Measurements from ENCODE around the gene CCDC60. TPM values are rescaled to one million over a fixed set of nuclear protein-coding genes. Genes with fewer than 3 reads are reported as not detected.

CCDC60 gene
- total RNA-seq, 1 donor from 2014 or later, result not detected

GRCh38 chr12:119415714-119416113, 81.2 kb downstream of the CCDC60 start:
- no peak for DNase-seq
- Mint-ChIP-seq H3K4me1 (peaks cover 4% of the 10 kb centered on the region), H3K27ac (no peak overlapping the region), H3K4me3 (no peak overlapping the region), H3K36me3 (ENCODE audit: low read depth) (no peaks in the 10 kb centered on the region), H3K9me3 (no peaks in the 10 kb centered on the region), H3K27me3 (peaks cover 4% of the 10 kb centered on the region)
- intact Hi-C loops (cut with micrococcal nuclease), result loop anchor here (10.0 kb wide), 1 partner anchor 1011 kb away; no protein-coding TSS in a partner anchor

GRCh38 chr12:119417440-119417839, 82.9 kb downstream of the CCDC60 start:
- no peak for DNase-seq
- no peaks in the 10 kb centered on the region for H3K36me3 Mint-ChIP-seq (ENCODE audit: low read depth)
- no peaks in the 10 kb centered on the region for H3K9me3 Mint-ChIP-seq
- H3K27ac Mint-ChIP-seq, result no peak overlapping the region
- peaks cover 2% of the 10 kb centered on the region for H3K27me3 Mint-ChIP-seq
- H3K4me1 Mint-ChIP-seq, result peaks cover 4% of the 10 kb centered on the region
- intact Hi-C loops (cut with micrococcal nuclease), result loop anchor here (10.0 kb wide), 1 partner anchor 1013 kb away; no protein-coding TSS in a partner anchor
- H3K4me3 Mint-ChIP-seq, result no peak overlapping the region

- DNase-seq, result no peak
- Mint-ChIP-seq H3K4me3 (no peak overlapping the region), H3K27me3 (peaks cover 2% of the 10 kb centered on the region), H3K9me3 (no peaks in the 10 kb centered on the region), H3K36me3 (ENCODE audit: low read depth) (no peaks in the 10 kb centered on the region), H3K4me1 (no peaks in the 10 kb centered on the region), H3K27ac (no peak overlapping the region)
- intact Hi-C loops (cut with micrococcal nuclease), result loop anchor here (10.0 kb wide), 1 partner anchor 1015 kb away; no protein-coding TSS in a partner anchor
Measured at GRCh38 chr12:119419381-119419780, 84.9 kb downstream of the CCDC60 start.

- Mint-ChIP-seq H3K27me3 (no peaks in the 10 kb centered on the region), H3K27ac (no peak overlapping the region), H3K4me1 (no peaks in the 10 kb centered on the region), H3K4me3 (no peak overlapping the region), H3K9me3 (no peaks in the 10 kb centered on the region), H3K36me3 (ENCODE audit: low read depth) (no peaks in the 10 kb centered on the region)
- intact Hi-C loops (cut with micrococcal nuclease), result no loop called here
- DNase-seq, result no peak
Measured at GRCh38 chr12:119423285-119423684, 88.8 kb downstream of the CCDC60 start.

GRCh38 chr12:119425623-119426022, 91.1 kb downstream of the CCDC60 start:
- H3K9me3 Mint-ChIP-seq, result no peaks in the 10 kb centered on the region
- H3K36me3 Mint-ChIP-seq (ENCODE audit: low read depth), result no peaks in the 10 kb centered on the region
- H3K4me1 Mint-ChIP-seq, result no peaks in the 10 kb centered on the region
- H3K27ac Mint-ChIP-seq, result no peak overlapping the region
- intact Hi-C loops (cut with micrococcal nuclease), result no loop called here
- no peaks in the 10 kb centered on the region for H3K27me3 Mint-ChIP-seq
- H3K4me3 Mint-ChIP-seq, result no peak overlapping the region
- no peak for DNase-seq

- Mint-ChIP-seq H3K36me3 (ENCODE audit: low read depth) (no peaks in the 10 kb centered on the region), H3K4me1 (no peaks in the 10 kb centered on the region), H3K9me3 (no peaks in the 10 kb centered on the region)
Measured at GRCh38 chr12:119431151-119431550, 96.6 kb downstream of the CCDC60 start.

GRCh38 chr12:119432949-119433348, 98.4 kb downstream of the CCDC60 start:
- Mint-ChIP-seq H3K27ac (no peak overlapping the region), H3K4me1 (no peaks in the 10 kb centered on the region), H3K9me3 (no peaks in the 10 kb centered on the region), H3K36me3 (ENCODE audit: low read depth) (no peaks in the 10 kb centered on the region), H3K4me3 (no peak overlapping the region), H3K27me3 (no peaks in the 10 kb centered on the region)
- no peak for DNase-seq
- intact Hi-C loops (cut with micrococcal nuclease), result no loop called here

More at GRCh38 chr12:119431151-119431550, 96.6 kb downstream of the CCDC60 start:
- intact Hi-C loops (cut with micrococcal nuclease), result no loop called here
- no peak for DNase-seq
- Mint-ChIP-seq H3K27me3 (no peaks in the 10 kb centered on the region), H3K4me3 (no peak overlapping the region), H3K27ac (no peak overlapping the region)

- Mint-ChIP-seq H3K9me3 (no peaks in the 10 kb centered on the region), H3K27me3 (peaks cover 3% of the 10 kb centered on the region), H3K4me1 (peaks cover 2% of the 10 kb centered on the region), H3K27ac (no peak overlapping the region), H3K4me3 (no peak overlapping the region), H3K36me3 (ENCODE audit: low read depth) (no peaks in the 10 kb centered on the region)
- intact Hi-C loops (cut with micrococcal nuclease), result loop anchor here (5.0 kb wide), 1 partner anchor 226 kb away; the partner anchor contains the start of gene PRKAB1
- no peak for DNase-seq
Measured at GRCh38 chr12:119440803-119441360, 106.4 kb downstream of the CCDC60 start.

- Mint-ChIP-seq H3K4me1 (peaks cover 2% of the 10 kb centered on the region), H3K9me3 (no peaks in the 10 kb centered on the region), H3K27ac (no peak overlapping the region), H3K27me3 (peaks cover 4% of the 10 kb centered on the region), H3K36me3 (ENCODE audit: low read depth) (no peaks in the 10 kb centered on the region), H3K4me3 (no peak overlapping the region)
- DNase-seq, result peak; percentile 84
- intact Hi-C loops (cut with micrococcal nuclease), result loop anchor here (2.0 to 5.0 kb wide), 3 partner anchors 100 to 223 kb away; partner anchors contain the start of gene PRKAB1
Measured at GRCh38 chr12:119444462-119445044, 110.0 kb downstream of the CCDC60 start.

- no peak overlapping the region for H3K4me3 Mint-ChIP-seq
- peaks cover 4% of the 10 kb centered on the region for H3K27me3 Mint-ChIP-seq
- intact Hi-C loops (cut with micrococcal nuclease), result no loop called here
- no peaks in the 10 kb centered on the region for H3K36me3 Mint-ChIP-seq (ENCODE audit: low read depth)
- no peak overlapping the region for H3K27ac Mint-ChIP-seq
- DNase-seq, result no peak
- peaks cover 2% of the 10 kb centered on the region for H3K4me1 Mint-ChIP-seq
- no peaks in the 10 kb centered on the region for H3K9me3 Mint-ChIP-seq
Measured at GRCh38 chr12:119446459-119446858, 111.9 kb downstream of the CCDC60 start.

GRCh38 chr12:119447126-119447525, 112.6 kb downstream of the CCDC60 start:
- Mint-ChIP-seq H3K27me3 (peaks cover 4% of the 10 kb centered on the region), H3K4me3 (no peak overlapping the region), H3K9me3 (no peaks in the 10 kb centered on the region), H3K27ac (no peak overlapping the region), H3K4me1 (peaks cover 2% of the 10 kb centered on the region), H3K36me3 (ENCODE audit: low read depth) (no peaks in the 10 kb centered on the region)
- no peak for DNase-seq
- intact Hi-C loops (cut with micrococcal nuclease), result no loop called here

GRCh38 chr12:119447618-119448017, 113.1 kb downstream of the CCDC60 start:
- Mint-ChIP-seq H3K4me3 (no peak overlapping the region), H3K36me3 (ENCODE audit: low read depth) (no peaks in the 10 kb centered on the region), H3K27me3 (peaks cover 4% of the 10 kb centered on the region), H3K4me1 (peaks cover 2% of the 10 kb centered on the region), H3K9me3 (no peaks in the 10 kb centered on the region), H3K27ac (no peak overlapping the region)
- DNase-seq, result no peak
- intact Hi-C loops (cut with micrococcal nuclease), result no loop called here

- H3K27me3 Mint-ChIP-seq, result peaks cover 3% of the 10 kb centered on the region
- intact Hi-C loops (cut with micrococcal nuclease), result no loop called here
- peaks cover 2% of the 10 kb centered on the region for H3K4me1 Mint-ChIP-seq
- no peaks in the 10 kb centered on the region for H3K36me3 Mint-ChIP-seq (ENCODE audit: low read depth)
- no peaks in the 10 kb centered on the region for H3K9me3 Mint-ChIP-seq
- no peak for DNase-seq
- no peak overlapping the region for H3K4me3 Mint-ChIP-seq
- H3K27ac Mint-ChIP-seq, result no peak overlapping the region
Measured at GRCh38 chr12:119448611-119449131, 114.1 kb downstream of the CCDC60 start.

GRCh38 chr12:119450771-119451170, 116.2 kb downstream of the CCDC60 start:
- no peaks in the 10 kb centered on the region for H3K4me1 Mint-ChIP-seq
- intact Hi-C loops (cut with micrococcal nuclease), result no loop called here
- no peaks in the 10 kb centered on the region for H3K9me3 Mint-ChIP-seq
- no peak overlapping the region for H3K27ac Mint-ChIP-seq
- no peaks in the 10 kb centered on the region for H3K36me3 Mint-ChIP-seq (ENCODE audit: low read depth)
- H3K27me3 Mint-ChIP-seq, result peaks cover 2% of the 10 kb centered on the region
- H3K4me3 Mint-ChIP-seq, result no peak overlapping the region
- no peak for DNase-seq

Data from activated CD4-positive, alpha-beta T cell treated with anti-CD3 and anti-CD28 coated beads, Interleukin-2, amount 10 ng/mL, durations not matched to agents 24 days and 14 days (primary cell).